Germinal center (tissue), 1 donor: Measurements from ENCODE around the gene SPAG16.
"Not testable (repeated sequence)": the region's sequence is repeated elsewhere in the genome, so short reads cannot be mapped to it uniquely, and the experiment has no call there.

Source experiments
- DNase-seq: peaks from one replicate; pipeline ENCODE4 v3.0.0; 2012; ENCODE audit warnings: mixed read lengths, low spot score

The SPAG16 gene

DNA sequence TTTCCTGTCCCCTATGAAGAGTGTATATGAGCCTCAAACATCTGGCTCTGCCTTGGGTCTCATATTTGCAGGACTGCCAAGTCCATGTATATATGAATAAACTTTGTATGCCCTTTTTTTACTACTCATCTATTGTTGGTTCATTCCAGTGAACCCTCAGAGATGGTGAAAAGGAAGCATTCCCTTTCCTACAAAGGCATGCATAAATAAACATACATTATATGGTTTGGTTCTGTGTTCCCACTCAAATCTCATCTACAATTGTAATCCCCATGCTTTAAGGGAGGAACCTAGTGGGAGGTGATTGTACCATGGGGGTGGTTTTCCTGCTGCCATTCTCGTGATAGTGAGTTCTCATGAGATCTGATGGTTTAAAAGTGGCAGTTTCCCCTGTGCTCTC, 534.2 kb downstream of the SPAG16 start:
- DNase-seq: no peak

DNA sequence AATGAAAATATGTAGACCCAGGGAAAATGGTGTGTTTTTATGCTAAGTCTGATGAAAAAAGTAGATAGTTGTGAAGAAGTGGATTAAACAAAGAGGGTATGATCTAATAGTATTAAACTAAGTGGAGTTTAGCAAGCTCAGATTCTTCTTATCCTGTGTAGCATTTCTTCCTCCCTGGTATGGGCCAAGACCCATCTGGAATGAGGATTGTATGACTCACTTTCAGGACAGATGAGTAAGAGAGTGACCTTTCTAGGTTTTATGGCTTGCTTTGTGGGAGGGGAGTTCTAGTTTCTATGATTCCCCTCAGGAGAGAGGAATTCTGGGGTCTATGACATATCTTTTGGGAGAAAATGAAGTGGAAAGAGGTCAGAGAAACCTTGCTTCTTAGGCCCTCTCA, 550.1 kb downstream of the SPAG16 start:
- DNase-seq: no peak

DNA sequence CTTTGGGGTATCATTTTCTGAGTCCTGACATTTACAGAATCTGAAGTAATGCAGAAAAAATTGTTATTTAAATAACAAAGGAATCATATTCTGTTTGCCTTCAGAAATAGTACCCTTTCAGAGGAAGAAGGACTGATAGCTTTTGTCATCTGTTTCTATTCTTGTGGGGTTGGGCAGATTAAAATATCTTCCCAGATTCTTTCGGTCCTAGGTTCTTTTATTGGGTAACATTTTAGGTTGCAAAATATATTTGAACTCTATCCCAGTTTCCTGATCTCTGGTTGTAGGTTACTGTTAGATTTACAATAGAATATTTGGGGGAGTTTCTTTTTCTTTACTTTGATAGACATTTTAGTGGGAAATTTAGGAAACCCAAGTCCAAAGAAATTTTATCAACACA, 550.5 kb downstream of the SPAG16 start:
- DNase-seq: no peak

DNA sequence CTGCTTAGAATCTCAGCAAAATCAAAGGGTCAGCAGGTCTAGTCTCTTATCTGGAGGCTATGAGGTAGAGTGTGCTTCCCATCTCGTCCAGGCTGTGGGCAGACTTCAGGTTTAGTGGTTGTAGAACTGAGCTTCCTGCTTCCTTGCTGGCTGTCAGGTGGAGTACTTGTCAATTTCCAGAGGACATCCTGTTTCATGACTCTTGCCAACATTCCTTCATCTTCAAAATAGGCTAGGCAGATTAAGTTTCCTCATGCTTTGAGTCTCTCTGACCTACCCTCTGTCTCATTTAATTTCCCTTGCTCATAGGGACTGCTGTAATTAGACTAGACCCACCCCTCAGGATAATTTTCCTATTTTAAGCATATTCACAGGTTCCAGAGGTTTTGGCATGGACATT, 562.6 kb downstream of the SPAG16 start:
- DNase-seq: no peak

DNA sequence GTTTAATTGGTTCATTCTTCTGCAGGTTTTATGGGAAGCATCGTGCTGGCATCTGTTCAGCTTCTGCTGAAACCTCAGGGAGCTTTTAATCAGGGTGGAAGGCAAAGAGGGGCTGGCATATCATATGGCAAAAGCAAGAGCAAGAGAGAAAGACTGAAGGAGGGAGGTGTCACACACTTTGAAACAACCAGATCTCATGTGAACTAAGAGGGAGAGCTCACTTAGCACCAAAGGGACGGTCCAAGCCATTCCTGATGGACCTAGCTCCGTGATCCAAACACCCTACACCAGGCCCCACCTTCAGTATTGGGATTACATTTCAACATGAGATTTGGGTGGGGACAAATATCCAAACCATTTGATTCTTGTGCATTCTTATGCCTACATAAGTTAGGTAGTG, 563.1 kb downstream of the SPAG16 start:
- DNase-seq: no peak

DNA sequence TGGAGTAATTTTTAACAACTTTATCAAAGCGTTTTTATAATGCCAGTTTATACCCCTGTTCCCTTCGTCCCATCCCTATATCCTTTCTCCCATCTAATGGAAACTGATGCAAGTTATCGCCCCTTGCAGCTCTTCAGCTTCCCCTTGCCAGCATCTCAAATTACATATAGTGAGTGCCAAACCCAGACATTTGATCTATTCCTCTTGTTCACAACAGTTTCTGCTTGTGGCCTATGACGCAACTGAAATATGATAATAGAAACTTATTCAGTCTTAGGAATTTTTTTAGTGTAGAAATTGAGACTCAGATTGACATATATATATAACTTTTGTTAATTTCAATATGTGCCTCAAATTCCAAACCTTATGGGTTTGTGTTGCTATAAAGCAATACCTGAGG, 564.4 kb downstream of the SPAG16 start:
- no peak for DNase-seq

DNA sequence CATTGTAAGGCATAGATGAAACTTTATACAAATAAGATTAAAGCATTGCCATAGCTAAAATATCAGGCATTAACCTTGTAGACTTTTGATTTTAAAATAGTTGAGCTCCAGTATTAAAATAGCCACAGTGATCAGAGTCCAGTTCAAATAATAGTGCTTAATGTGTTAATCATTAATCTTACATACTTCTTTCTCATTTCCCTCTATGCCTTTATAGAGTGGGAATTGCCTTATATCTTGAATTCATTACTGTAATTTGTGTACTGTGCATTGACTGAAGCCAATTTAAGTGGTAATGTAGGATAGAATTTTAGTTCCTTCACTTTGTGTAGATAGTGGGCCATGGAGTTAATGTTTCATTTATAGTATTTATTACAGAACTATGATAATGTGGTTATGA, 577.4 kb downstream of the SPAG16 start:
- no peak for DNase-seq

DNA sequence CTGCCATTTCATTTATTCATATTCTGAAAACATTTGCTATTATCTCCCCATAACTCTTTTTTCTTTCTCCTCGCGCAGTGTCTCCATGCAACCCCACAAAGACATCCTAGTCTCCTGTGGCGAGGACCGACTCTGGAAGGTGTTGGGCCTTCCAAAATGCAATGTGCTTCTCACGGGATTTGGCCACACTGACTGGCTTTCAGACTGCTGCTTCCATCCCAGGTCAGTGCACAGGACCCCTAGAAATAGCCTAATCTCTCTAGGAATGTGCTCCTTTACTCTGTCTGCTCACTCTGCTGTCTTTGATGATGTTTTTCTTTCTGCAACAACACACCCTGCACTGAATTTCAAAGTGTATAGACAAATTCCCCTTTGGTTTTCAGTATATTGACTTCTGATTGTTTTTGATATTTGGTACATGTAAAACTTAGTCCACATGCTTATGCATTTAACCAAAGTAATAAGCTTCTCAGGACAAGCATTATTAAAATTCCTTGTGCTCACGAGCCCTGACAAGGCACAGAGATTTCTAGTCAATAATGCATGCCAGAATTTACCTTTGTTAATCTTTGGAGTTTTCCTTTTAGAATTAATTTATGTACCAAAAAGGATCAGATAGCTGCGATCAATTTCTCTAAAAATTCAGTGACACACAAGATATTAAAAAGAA, 578.3 kb downstream of the SPAG16 start:
- DNase-seq: no peak

DNA sequence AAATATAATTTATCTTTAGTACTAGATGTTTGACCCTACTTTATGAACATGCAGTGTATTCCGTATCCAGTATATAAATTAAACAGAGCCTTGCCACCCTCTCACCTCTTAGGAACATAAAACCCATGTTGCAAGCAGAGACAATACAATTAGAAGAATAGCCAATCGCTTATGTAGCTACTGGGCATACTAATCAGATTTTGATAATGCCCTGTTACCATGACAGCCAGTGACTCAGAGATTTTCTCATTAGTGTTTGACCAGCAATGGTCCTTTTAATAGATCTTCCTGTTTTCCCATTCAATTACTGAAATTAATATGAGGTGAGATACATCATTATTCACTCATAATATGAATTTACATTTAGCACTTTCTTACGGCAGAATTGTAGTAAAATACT, 579.3 kb downstream of the SPAG16 start:
- no peak for DNase-seq

DNA sequence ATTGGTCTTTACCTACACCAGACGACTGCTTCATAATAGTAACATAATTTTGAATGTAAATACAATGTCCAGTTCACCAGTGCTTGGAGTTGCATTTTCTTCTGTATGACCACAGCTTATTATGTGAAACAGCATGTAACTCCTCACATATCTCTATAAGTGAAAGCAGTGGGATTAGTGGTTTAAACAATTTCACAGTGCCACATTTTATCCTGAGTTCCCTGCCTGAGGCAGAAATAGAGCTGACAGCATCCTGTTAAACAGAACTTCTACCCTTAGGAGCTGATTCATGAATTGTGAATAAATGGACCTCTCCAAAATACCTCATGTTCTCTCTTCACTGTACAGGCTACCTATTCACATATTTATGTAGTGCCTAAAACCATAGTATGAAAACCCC, 584.3 kb downstream of the SPAG16 start:
- no peak for DNase-seq

DNA sequence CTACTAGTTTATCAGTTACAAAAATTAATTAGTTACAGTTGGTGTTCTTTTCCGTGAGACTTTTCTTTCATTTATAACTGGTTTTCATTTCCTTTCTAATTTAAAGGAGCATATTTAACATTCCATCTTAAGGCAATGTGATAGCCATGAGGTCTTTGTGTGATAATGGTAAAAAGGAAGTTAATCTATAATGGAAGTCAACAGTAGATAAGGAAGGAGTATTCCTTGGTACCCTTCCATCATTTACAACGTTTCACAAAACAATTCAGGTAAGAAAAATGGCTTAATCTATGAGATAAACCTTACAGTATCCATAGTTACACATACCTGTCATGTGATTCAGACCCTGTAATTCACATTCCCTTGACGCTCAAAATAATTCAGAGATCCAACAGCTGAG, 601.2 kb downstream of the SPAG16 start:
- DNase-seq: no peak

DNA sequence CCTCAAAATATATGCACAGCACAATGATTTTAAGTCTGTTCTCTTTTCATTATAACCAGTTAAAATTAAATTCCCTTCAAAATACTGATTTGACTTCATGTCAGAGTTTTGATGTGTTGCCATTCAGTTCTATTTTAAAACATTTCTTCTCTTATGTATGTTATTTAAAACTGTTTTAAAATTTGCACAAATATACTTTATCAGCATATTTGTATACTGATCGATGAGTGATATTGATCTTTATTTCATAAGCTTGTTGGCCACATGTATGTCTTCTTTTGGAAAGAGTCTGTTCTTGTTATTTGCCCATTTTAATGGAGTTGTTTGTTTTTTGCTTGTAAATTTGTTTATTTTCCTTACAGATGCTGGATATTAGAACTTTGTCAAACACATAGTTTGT, 630.2 kb downstream of the SPAG16 start:
- DNase-seq: no peak

DNA sequence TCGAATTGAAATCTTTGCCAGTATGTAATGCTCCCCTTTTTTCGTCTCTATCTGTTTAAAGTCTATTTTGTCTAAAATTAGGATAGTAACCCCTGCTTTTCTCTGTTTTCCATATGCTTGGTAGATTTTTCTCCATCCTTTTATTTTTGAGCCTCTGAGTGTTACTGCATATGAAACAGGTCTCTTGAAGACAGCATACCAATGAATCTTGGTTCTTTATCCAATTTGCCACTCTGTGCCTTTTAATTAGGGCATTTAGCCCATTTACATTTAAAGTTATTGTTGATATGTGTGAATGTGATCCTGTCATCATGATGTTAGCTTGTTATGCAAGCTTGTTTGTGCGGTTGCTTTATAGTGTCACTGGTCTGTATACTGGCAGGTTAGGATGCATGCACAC, 635.8 kb downstream of the SPAG16 start:
- DNase-seq: no peak

DNA sequence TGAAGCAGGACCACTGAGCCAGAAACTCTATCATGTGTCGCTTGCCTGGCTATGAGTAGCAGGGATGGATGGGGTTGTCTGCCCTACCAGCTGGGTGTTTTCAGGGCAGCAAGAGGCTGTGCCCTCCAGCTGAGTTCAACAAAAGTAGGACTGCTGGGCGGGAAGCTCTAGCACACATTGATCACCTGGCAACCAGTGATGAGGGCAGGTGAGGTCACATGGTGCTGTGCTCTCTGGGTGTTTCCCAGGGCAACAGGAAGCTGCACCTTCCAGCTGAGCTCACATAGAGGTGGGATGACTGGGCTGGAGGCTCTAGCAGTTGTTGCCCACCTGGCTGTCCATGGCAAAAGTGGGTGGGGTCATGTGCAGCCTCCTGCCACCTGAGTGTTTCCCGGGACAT, 639.3 kb downstream of the SPAG16 start:
- no peak for DNase-seq

DNA sequence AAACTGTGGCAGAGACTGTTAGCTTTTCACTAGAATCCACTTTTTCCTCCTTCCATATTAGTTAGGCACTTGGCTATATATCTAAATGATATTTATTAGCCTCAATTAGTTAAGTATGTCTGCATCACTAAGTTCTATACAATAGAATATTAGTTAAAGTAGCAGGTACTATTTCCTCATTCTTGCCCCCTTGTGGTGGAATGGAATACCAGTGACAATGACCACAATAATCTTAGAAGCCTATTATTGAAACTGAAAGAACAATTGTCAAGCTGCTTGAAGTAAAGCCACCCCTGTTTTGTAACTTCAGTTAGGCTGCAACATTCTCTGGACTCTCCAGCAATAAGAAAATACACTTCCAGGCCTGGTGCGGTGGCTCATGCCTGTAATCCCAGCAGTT, 650.3 kb downstream of the SPAG16 start:
- DNase-seq: peak; percentile 50

DNA sequence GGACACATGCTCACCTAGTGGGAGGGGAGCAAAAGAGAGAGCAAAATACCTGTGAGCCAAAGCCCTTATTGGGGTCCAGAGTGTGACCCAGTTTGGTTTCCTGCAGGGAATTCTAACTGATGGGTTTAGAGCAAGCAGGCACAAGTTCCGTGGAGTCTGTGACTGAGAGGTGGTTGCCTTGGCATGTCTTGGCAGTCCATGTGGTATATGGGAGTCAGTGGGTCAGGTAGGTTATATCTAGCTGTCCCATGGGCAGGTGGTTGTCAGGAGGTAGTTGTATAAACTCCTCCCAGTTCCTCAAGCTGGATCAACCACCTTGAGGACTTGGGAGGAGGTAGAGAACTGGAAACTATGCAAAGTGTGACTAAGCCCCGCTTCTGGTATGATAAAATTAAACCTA, 673.8 kb downstream of the SPAG16 start:
- no peak for DNase-seq

DNA sequence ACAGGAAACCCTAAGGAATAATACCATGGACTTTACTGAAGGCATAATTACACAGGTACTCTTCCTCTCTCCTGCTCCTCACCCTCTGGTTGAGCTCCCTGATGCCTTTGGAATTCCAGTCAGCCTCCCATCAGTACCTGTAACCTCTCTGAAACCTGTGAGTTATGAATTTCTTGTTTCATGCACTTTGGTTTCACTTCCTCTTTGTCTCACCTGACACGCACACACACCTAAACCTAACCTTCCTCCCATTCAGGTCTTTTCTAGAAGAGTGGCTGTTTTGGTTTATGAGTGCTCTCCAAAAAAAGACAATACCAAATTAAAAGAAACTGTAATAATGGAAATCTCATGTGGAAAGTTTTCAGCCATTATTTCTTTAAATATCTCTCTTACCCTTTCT, 675.3 kb downstream of the SPAG16 start:
- peak; percentile 12 for DNase-seq

DNA sequence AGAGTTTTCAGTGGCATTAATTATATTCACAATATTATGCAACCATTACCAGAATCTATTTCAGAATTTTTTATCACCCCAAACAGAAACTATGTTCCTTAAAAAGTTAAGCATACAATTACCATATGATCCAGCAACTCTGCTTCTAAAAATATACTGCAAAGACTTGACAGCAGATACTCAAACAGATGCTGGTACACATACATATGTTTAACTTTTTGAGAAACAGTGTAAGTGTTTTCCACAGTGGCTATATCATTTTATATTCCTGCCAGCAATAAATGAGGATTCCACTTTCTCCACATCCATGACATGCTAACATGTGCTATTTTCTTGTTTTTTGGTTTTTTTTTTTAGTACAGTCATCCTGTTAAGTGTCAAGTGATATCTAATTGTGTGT, 687.3 kb downstream of the SPAG16 start:
- DNase-seq: no peak

DNA sequence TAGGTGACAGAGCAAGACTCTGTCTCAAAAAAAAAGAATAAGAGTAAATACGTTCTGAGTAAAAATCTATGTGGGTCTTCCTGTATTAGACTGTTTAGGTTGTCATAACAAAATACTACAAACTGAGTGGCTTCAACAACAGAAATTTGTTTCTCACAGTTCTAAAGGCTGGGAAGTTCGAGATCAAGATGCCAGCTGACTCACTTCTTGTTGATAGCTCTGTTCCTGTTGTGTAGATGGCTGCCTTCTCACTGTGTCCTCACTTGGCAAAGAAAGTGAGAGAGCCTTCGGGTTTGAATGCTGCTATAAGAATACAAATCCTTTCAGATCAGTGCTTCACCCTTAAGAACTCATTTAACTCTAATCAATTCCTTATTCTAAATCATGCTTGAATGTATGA, 696.6 kb downstream of the SPAG16 start:
- no peak for DNase-seq

DNA sequence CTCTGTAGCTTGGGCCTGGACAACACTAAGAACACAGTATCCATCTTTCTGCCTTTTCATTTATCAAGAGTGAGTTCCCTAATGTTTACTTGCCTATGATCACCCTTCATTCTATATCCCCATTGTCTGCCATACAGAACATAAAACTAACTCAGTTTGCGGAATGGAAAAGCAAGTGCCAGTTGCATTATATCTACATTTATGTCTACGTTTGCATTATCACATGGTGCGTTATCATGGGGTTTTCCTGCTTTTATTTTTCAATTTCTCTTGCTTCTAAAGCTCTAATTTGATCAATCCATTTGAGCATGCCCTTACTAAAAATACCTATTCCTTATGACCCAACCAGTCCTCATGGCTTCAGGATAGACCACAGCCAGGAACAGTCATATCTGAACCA, 704.9 kb downstream of the SPAG16 start:
- no peak for DNase-seq

DNA sequence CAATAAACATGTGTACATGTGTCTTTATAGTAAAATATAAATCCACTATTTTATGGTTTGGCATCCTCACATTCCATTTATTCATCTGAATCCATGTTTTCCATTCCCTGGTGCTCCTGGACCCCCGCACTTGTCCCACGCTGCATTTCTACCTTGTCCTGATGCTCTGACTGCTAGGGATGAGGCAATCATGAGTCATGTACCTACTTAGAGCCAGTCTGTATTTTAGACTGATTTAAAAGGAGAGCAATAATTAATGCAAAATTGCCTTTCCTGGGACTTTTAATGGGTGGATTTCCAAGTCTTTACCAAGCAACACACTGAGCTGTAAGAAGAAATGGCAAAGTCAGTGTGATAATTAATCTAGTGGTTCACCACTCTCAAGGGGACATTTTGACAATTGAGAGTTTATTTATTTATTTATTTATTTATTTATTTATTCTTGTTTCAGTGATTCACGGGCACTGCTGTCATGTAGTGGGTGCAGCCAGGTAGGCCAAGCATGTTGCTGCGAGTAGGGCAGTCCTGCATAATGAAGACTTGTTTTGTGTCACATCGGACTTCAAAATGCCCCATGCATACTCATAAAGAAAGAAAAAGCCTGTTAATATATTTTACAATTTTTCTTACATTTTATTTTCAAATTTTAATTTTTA, 707.3 kb downstream of the SPAG16 start:
- DNase-seq: no peak

DNA sequence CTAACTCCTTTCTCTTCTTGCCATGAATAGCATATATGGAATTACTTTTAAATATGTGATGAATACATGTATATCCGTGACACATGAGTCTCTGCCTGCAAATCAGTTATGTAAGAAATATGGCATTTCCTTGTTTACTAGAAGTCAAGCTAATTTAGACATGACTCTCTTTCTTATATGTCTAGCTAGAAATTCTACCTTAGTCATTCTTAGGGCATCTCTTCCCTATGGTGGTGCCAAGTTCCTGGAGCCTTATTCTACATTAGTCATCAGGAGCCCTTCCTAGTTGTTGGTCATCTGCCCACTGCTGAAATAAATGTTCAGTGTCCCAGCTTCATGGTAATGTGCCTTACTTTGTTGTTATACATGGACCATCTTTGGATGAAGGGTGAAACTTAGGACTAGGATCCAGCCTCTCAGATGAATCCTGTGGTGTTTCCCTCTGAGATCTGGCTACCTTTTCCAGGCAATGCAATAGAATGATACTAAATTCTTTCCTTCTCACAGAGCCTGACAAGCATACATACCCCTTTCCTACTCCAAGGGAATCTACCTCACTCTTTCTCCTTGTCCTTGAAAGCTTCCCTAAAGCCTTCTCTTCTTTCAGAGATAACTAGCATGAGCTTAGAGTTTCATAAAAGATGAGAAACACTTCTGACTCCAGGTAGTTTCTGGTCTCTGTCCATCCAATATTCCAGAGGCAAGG, 711.3 kb downstream of the SPAG16 start:
- DNase-seq: no peak

DNA sequence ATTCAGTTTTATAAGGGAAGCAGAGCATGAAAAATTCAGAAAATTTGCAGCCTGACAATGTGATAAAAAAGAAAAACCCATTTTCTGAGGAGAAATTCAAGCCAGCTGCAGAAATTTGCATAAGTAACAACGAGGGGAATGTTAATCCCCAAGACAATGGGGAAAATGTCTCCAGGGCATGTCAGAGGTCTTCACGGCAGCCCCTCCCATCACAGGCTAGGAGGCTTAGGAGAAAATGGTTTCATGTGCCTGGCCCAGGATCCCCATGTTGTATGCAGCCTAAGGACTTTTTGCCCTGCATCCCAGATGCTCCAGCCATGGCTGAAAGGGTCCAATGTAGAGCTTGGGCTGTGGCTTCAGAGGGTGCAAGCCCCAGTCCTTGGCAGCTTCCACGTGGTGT, 714.7 kb downstream of the SPAG16 start:
- not testable (repeated sequence) for DNase-seq

DNA sequence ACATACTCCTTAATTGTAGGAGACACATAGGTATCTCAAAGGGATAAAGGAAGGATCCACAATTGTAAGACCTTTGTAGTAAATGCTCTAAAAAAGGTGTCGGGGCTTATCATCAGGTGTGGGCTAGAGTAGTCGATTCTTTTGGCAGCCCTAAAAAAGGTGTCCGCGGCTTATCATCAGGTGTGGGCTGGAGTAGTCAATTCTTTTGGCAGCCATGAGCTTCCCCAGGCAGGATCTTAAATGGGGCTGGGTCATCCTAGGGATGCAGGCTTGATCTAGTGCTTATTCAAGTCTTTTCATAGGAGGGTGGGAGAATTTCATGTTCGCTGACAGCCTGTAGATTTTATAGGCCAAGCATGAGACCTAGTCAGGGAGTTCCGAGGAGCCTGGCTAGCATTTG, 720.2 kb downstream of the SPAG16 start:
- DNase-seq: no peak
